Measurements from ENCODE around the gene R3HDM1.

GRCh38 chr2:135620198-135620597 is 88.9 kb downstream of the R3HDM1 start:
- TF ChIP-seq POLR2A (IDR thresholded peaks at IDR 0.05) (no peak), CTCF (IDR thresholded peaks at IDR 0.05) (no peak)

All from thyroid gland (tissue), 4 donors.